GM23338 (cell line): ENCODE results near the gene ART3. TPM values are rescaled to one million over a fixed set of nuclear protein-coding genes. Genes with fewer than 3 reads are reported as not detected.

Experiments
- ATAC-seq: fragments of 200-7000 bp; cut with Tn5 transposase; 3 replicates; pipeline ENCODE4 v1.9.1; 2020
- DNase-seq: peaks from one replicate; pipeline ENCODE4 v3.0.0-alpha.2; 2015; ENCODE audit warnings: low spot score
- H2AFZ ChIP-seq: fragments of 200-600 bp; sonication (generic); 2 replicates; pipeline ENCODE4 v1.8.0; 2016; ENCODE audit warnings: antibody characterized with exemption, mild to moderate bottlenecking, moderate library complexity
- H3F3A ChIP-seq: fragments of 200-600 bp; sonication (generic); replicated peaks from 2 replicates; pipeline ENCODE4 v1.8.0; 2017; ENCODE audit warnings: antibody characterized with exemption, mixed run types, low read depth
- H3K27ac ChIP-seq: fragments of 200-600 bp; sonication (generic); 2 replicates; pipeline ENCODE4 v1.6.1; 2016; ENCODE audit warnings: low read depth
- H3K27me3 ChIP-seq: fragments of 200-600 bp; sonication (generic); 2 replicates; pipeline ENCODE4 v1.8.0; 2016; ENCODE audit warnings: mild to moderate bottlenecking, mixed run types, moderate library complexity; ENCODE audit not compliant: insufficient read depth
- H3K36me3 ChIP-seq: fragments of 200-600 bp; sonication (generic); 2 replicates; pipeline ENCODE4 v1.8.0; 2016; ENCODE audit warnings: mild to moderate bottlenecking; ENCODE audit not compliant: insufficient read depth
- H3K4me1 ChIP-seq: fragments of 200-600 bp; sonication (generic); 2 replicates; pipeline ENCODE4 v1.8.0; 2016; ENCODE audit warnings: mild to moderate bottlenecking, moderate library complexity; ENCODE audit not compliant: insufficient read depth
- H3K4me2 ChIP-seq: fragments of 200-600 bp; sonication (generic); 2 replicates; pipeline ENCODE4 v1.7.1; 2017; ENCODE audit warnings: mixed run types
- H3K4me3 ChIP-seq: fragments of 200-600 bp; sonication (generic); 2 replicates; pipeline ENCODE4 v1.6.1; 2016; ENCODE audit warnings: mixed run types
- H3K79me2 ChIP-seq: fragments of 200-600 bp; sonication (generic); replicated peaks from 2 replicates; pipeline ENCODE4 v1.8.0; 2017; ENCODE audit warnings: mild to moderate bottlenecking; ENCODE audit not compliant: insufficient read depth
- H3K9me2 ChIP-seq: fragments of 200-600 bp; sonication (generic); 2 replicates; pipeline ENCODE4 v1.8.0; 2017; ENCODE audit not compliant: insufficient read depth
- H4K20me1 ChIP-seq: fragments of 200-600 bp; sonication (generic); replicated peaks from 2 replicates; pipeline ENCODE4 v1.8.0; 2017; ENCODE audit warnings: mild to moderate bottlenecking; ENCODE audit not compliant: insufficient read depth
- H3K27ac Mint-ChIP-seq: 2 replicates; pipeline ENCODE4 v1.8.0; 2020; ENCODE audit warnings: inconsistent platforms, mild to moderate bottlenecking, moderate library complexity, mixed read lengths
- H3K27me3 Mint-ChIP-seq: 3 replicates; pipeline ENCODE4 v1.8.0; 2022; ENCODE audit warnings: low read depth, mild to moderate bottlenecking, moderate library complexity, mixed read lengths, inconsistent platforms; ENCODE audit not compliant: insufficient read depth, poor library complexity
- H3K36me3 Mint-ChIP-seq: 3 replicates; pipeline ENCODE4 v1.8.0; 2021; ENCODE audit warnings: low read depth, mild to moderate bottlenecking, inconsistent platforms, moderate library complexity, mixed read lengths
- H3K4me1 Mint-ChIP-seq: 3 replicates; pipeline ENCODE4 v1.8.0; 2020; ENCODE audit warnings: mild to moderate bottlenecking, inconsistent platforms, mixed read lengths
- H3K4me3 Mint-ChIP-seq: 3 replicates; pipeline ENCODE4 v1.8.0; 2021; ENCODE audit warnings: moderate library complexity, mild to moderate bottlenecking, inconsistent platforms, mixed read lengths
- H3K9me3 Mint-ChIP-seq: 3 replicates; pipeline ENCODE4 v1.8.0; 2020; ENCODE audit warnings: moderate library complexity, mild to moderate bottlenecking, inconsistent platforms, mixed read lengths
- CREB1 ChIP-seq: fragments of 250-450 bp; sonication (Bioruptor Pico); IDR thresholded peaks from 2 replicates; pipeline ENCODE4 v1.5.0; 2020; ENCODE audit warnings: low read depth, mild to moderate bottlenecking, moderate library complexity
- EZH2 ChIP-seq: fragments of 200-600 bp; sonication (generic); IDR thresholded peaks from one replicate; pipeline ENCODE4 v1.8.0; 2017; ENCODE audit warnings: antibody characterized with exemption, mild to moderate bottlenecking, low read depth; ENCODE audit not compliant: unreplicated experiment
- EZH2phosphoT487 ChIP-seq: fragments of 200-600 bp; sonication (generic); IDR thresholded peaks from one replicate; pipeline ENCODE4 v1.8.1; 2018; ENCODE audit warnings: antibody characterized with exemption; ENCODE audit not compliant: unreplicated experiment
- JUNB ChIP-seq: IDR thresholded peaks from one replicate; pipeline ENCODE4 v1.6.1; 2016; ENCODE audit warnings: antibody characterized with exemption; ENCODE audit not compliant: unreplicated experiment
- NANOG ChIP-seq: IDR thresholded peaks from 2 replicates; pipeline ENCODE4 v1.6.1; 2016; ENCODE audit warnings: antibody characterized with exemption, borderline replicate concordance
- POLR2AphosphoS5 ChIP-seq: IDR thresholded peaks from 2 replicates; pipeline ENCODE4 v1.6.1; 2016; ENCODE audit warnings: antibody characterized with exemption, low read depth
- STAT1 ChIP-seq: IDR thresholded peaks from one replicate; pipeline ENCODE4 v1.6.1; 2016; ENCODE audit warnings: antibody characterized with exemption; ENCODE audit not compliant: unreplicated experiment
- ZNF114 ChIP-seq: fragments of 250-450 bp; sonication (Bioruptor Pico); IDR thresholded peaks from 2 replicates; pipeline ENCODE4 v1.5.0; 2020; ENCODE audit warnings: mild to moderate bottlenecking, moderate library complexity
- ZNF331 ChIP-seq: fragments of 250-450 bp; sonication (Bioruptor Pico); IDR thresholded peaks from 2 replicates; pipeline ENCODE4 v1.5.0; 2020; ENCODE audit warnings: low read depth, mild to moderate bottlenecking, moderate library complexity
- polyA plus RNA-seq: library from polyadenylated mRNA; unstranded; fragments of >200 nt; fragmentation: Nextera tagmentation; extraction: Ambion mirVana; gene quantifications from 2 replicates; pipeline ENCODE4 v1.2.1, GENCODE V29; 2016
- total RNA-seq: library from RNA; depleted of rRNA; stranded (reverse); fragments of >200 nt; shearing (Covaris generic); gene quantifications from 2 replicates; pipeline ENCODE4 v1.2.3, GENCODE V29; 2014
- TF ChIP-seq, protein P1 (sequence below), 2 experiments: fragments of 200-600 bp in 1 of 2; sonication (generic) in 1 of 2; conservative IDR thresholded peaks; 2 replicates each; pipeline versions ENCODE4 v1.5.1 to v1.6.1; 2016 to 2017; ENCODE audit warnings: antibody characterized with exemption in 2 of 2, low read depth in 2 of 2, mild to moderate bottlenecking in 2 of 2, moderate library complexity in 1 of 2
- TF ChIP-seq, protein P2 (sequence below): fragments of 250-450 bp; sonication (Bioruptor Pico); IDR thresholded peaks from 2 replicates; pipeline ENCODE4 v1.5.0; 2020; ENCODE audit warnings: mild to moderate bottlenecking, moderate library complexity
- TF ChIP-seq, protein P3 (sequence below): IDR thresholded peaks from 2 replicates; pipeline ENCODE4 v1.6.1; 2016; ENCODE audit warnings: antibody characterized with exemption

ART3 gene
- total and polyA plus RNA-seq, 2 experiments from 2014 or later: 0.87 to 1.7 TPM

DNA sequence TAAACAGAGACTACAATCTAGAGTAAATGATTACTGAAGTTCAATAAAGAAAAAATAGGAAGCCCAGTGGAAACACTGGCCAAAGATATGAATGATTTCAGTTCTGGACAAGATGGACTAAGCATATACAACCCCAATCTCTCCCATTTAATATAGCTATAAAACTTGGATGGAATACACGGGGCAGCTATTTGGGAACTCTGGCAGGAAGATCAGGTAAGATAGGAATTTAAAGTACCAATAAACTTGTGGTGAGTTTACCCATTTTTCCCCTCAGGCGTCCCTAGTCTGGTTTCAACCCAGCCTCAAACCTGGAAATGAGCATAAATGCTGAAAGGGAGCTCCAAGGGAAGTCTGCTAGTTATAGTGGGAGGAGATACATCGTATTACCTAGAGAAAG is 53.2 kb downstream of the ART3 start:
- H3K4me3 ChIP-seq: no peak overlapping the region
- peaks cover 59% of the 10 kb centered on the region for H3K36me3 ChIP-seq
- H3K9me2 ChIP-seq: no peaks in the 10 kb centered on the region
- no peaks in the 10 kb centered on the region for H3K27me3 ChIP-seq
- no peaks in the 10 kb centered on the region for H3F3A ChIP-seq
- Mint-ChIP-seq H3K9me3 (no peaks in the 10 kb centered on the region), H3K27ac (no peak overlapping the region), H3K4me1 (no peaks in the 10 kb centered on the region), H3K27me3 (peaks cover 2% of the 10 kb centered on the region), H3K4me3 (no peak overlapping the region), H3K36me3 (peaks cover 84% of the 10 kb centered on the region)
- H4K20me1 ChIP-seq: peaks cover 18% of the 10 kb centered on the region
- peaks cover 33% of the 10 kb centered on the region for H3K79me2 ChIP-seq
- H3K27ac ChIP-seq: no peak overlapping the region
- DNase-seq (no peak), ATAC-seq (no peak)
- no peaks in the 10 kb centered on the region for H3K4me1 ChIP-seq
- H2AFZ ChIP-seq: no peak overlapping the region
- H3K4me2 ChIP-seq: no peak overlapping the region
- no peak for TF ChIP-seq ZNF331 (CRISPR knock-in tag)
- no peak for TF ChIP-seq EZH2
- no peak for TF ChIP-seq NANOG
- TF ChIP-seq POLR2AphosphoS5: no peak
- TF ChIP-seq EZH2phosphoT487: no peak
- TF ChIP-seq, protein P1, sequence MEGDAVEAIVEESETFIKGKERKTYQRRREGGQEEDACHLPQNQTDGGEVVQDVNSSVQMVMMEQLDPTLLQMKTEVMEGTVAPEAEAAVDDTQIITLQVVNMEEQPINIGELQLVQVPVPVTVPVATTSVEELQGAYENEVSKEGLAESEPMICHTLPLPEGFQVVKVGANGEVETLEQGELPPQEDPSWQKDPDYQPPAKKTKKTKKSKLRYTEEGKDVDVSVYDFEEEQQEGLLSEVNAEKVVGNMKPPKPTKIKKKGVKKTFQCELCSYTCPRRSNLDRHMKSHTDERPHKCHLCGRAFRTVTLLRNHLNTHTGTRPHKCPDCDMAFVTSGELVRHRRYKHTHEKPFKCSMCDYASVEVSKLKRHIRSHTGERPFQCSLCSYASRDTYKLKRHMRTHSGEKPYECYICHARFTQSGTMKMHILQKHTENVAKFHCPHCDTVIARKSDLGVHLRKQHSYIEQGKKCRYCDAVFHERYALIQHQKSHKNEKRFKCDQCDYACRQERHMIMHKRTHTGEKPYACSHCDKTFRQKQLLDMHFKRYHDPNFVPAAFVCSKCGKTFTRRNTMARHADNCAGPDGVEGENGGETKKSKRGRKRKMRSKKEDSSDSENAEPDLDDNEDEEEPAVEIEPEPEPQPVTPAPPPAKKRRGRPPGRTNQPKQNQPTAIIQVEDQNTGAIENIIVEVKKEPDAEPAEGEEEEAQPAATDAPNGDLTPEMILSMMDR (conservative IDR thresholded peaks at IDR 0.05; ENCODE audit: low read depth in 2 of 2): no peak
- TF ChIP-seq, protein P2, sequence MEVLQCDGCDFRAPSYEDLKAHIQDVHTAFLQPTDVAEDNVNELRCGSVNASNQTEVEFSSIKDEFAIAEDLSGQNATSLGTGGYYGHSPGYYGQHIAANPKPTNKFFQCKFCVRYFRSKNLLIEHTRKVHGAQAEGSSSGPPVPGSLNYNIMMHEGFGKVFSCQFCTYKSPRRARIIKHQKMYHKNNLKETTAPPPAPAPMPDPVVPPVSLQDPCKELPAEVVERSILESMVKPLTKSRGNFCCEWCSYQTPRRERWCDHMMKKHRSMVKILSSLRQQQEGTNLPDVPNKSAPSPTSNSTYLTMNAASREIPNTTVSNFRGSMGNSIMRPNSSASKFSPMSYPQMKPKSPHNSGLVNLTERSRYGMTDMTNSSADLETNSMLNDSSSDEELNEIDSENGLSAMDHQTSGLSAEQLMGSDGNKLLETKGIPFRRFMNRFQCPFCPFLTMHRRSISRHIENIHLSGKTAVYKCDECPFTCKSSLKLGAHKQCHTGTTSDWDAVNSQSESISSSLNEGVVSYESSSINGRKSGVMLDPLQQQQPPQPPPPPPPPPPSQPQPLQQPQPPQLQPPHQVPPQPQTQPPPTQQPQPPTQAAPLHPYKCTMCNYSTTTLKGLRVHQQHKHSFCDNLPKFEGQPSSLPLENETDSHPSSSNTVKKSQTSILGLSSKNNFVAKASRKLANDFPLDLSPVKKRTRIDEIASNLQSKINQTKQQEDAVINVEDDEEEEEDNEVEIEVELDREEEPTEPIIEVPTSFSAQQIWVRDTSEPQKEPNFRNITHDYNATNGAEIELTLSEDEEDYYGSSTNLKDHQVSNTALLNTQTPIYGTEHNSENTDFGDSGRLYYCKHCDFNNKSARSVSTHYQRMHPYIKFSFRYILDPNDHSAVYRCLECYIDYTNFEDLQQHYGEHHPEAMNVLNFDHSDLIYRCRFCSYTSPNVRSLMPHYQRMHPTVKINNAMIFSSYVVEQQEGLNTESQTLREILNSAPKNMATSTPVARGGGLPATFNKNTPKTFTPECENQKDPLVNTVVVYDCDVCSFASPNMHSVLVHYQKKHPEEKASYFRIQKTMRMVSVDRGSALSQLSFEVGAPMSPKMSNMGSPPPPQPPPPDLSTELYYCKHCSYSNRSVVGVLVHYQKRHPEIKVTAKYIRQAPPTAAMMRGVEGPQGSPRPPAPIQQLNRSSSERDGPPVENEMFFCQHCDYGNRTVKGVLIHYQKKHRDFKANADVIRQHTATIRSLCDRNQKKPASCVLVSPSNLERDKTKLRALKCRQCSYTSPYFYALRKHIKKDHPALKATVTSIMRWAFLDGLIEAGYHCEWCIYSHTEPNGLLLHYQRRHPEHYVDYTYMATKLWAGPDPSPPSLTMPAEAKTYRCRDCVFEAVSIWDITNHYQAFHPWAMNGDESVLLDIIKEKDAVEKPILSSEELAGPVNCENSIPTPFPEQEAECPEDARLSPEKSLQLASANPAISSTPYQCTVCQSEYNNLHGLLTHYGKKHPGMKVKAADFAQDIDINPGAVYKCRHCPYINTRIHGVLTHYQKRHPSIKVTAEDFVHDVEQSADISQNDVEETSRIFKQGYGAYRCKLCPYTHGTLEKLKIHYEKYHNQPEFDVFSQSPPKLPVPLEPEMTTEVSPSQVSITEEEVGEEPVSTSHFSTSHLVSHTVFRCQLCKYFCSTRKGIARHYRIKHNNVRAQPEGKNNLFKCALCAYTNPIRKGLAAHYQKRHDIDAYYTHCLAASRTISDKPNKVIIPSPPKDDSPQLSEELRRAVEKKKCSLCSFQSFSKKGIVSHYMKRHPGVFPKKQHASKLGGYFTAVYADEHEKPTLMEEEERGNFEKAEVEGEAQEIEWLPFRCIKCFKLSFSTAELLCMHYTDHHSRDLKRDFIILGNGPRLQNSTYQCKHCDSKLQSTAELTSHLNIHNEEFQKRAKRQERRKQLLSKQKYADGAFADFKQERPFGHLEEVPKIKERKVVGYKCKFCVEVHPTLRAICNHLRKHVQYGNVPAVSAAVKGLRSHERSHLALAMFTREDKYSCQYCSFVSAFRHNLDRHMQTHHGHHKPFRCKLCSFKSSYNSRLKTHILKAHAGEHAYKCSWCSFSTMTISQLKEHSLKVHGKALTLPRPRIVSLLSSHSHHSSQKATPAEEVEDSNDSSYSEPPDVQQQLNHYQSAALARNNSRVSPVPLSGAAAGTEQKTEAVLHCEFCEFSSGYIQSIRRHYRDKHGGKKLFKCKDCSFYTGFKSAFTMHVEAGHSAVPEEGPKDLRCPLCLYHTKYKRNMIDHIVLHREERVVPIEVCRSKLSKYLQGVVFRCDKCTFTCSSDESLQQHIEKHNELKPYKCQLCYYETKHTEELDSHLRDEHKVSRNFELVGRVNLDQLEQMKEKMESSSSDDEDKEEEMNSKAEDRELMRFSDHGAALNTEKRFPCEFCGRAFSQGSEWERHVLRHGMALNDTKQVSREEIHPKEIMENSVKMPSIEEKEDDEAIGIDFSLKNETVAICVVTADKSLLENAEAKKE: no peak
- TF ChIP-seq STAT1: no peak
- no peak for TF ChIP-seq JUNB
- TF ChIP-seq, protein P3, sequence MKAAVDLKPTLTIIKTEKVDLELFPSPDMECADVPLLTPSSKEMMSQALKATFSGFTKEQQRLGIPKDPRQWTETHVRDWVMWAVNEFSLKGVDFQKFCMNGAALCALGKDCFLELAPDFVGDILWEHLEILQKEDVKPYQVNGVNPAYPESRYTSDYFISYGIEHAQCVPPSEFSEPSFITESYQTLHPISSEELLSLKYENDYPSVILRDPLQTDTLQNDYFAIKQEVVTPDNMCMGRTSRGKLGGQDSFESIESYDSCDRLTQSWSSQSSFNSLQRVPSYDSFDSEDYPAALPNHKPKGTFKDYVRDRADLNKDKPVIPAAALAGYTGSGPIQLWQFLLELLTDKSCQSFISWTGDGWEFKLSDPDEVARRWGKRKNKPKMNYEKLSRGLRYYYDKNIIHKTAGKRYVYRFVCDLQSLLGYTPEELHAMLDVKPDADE: no peak
- TF ChIP-seq ZNF114 (CRISPR knock-in tag): no peak
- no peak for TF ChIP-seq CREB1 (CRISPR knock-in tag)
